Measurements from ENCODE around the gene RNF225.
"Not testable (repeated sequence)": the region's sequence is repeated elsewhere in the genome, so short reads cannot be mapped to it uniquely, and the experiment has no call there.

Gene RNF225

DNA sequence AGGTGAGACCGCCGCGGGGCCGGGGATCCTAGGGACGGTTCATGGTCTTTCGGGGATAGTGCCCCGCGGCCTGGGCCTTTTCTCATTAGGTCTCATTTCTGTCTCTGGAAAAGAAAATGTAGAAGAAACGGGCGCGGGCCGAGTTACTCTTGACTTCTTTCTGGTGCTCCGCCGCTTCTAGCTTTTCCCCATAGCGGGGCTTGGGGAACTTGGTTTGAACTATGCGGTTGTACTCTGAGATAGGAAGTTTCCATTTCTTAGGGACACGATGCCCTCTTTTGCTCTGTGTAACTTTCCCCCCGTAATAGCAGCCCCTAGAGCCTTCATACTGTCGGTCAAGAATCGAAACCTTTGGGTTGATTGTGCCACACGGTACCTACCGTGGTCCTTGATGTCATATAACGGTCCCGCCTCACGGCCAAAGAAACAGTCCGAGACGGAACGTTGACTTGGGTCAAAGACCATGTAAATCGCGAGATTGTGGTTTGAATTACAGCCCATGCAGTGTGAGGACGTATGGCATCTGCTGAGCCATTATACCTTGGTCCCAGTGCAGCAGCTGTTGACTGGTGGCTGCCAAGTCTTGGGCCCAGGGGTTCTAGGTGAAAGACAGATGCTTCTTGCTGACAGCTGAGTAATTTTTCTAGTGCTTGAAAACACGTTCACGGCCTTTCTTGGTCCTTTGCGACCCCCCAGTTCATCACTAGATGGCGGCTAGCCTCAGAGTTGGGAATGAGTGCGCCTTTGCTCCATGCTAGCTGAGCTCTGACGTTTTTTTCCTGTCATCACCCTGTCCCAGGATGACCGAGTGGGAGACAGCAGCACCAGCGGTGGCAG is 7.9 kb upstream of the RNF225 start:
- no peak for DNase-seq (ENCODE audit: low read depth in 2 of 2)

GRCh38 chr19:58388175-58388526 is 7.3 kb upstream of the RNF225 start:
- no peak for DNase-seq (ENCODE audit: low read depth in 2 of 2)

GRCh38 chr19:58392945-58393724 is 2.3 kb upstream of the RNF225 start:
- no peak for DNase-seq (ENCODE audit: low read depth in 2 of 2)

- DNase-seq (ENCODE audit: low read depth in 2 of 2): no peak
Measured at GRCh38 chr19:58393725-58394033, 1.8 kb upstream of the RNF225 start.

DNA sequence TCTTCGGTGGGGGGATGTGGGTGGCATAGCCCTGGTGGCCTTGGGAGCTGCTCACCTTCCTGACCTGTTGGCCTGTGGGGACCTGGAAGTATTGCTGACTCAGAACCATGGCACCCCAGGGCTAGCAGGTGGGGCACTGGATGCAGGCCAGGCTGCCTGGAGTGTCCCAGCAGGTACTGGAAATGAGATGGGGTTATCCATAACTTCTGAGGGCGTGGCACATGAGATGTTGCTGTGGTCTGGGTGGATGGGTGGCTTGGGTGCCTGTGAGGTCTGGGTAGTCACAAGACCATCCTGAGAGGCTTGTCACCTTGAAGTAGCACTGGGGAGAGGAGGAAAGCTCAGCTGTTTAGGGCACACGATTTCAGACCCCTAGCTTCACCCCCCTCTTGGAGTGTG is 636 bp upstream of the RNF225 start:
- no peak for DNase-seq (ENCODE audit: low read depth in 2 of 2)

- DNase-seq (ENCODE audit: low read depth in 2 of 2): no peak
Measured at GRCh38 chr19:58395979-58396627, 647 bp downstream of the RNF225 start.

DNA sequence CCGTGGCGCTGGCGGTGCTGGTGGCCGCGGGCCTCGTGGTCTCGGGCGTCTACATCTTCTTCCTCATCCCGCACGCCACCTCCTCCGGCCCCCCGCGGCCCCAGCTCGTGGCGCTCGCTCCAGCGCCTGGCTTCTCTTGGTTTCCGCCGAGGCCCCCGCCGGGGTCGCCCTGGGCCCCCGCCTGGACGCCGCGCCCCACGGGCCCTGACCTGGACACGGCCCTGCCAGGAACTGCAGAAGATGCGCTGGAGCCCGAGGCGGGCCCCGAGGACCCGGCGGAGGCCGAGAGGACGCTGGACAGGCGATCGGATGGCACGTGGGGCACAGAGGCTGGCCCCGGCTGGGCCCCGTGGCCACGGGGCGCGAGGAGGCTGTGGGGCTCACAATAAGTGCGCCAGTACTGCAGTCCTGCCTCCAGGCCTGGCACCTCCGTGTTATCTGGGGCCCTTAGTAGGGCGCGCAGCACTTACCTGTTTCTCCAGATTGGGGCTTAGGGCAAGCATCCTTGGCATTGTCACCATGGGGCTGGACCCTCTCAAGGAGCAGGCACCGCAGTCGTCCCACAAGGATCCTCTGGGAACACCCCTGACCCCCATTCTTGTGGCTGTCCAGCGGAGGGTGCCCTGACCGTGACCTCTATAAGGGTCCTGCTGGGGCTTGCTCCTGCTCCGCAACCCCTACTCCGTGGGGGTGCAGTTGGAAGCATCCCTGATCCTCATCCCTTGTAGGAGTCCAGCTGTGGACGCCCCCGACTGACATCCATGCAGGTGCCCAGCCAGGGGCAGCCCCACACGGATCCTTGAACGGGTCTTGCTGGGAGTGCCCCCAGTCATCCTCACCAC is 1.5 kb downstream of the RNF225 start:
- no peak for DNase-seq (ENCODE audit: low read depth in 2 of 2)

- DNase-seq (ENCODE audit: low read depth in 2 of 2): no peak
Measured at GRCh38 chr19:58397533-58398037, 2.1 kb downstream of the RNF225 start.

- no peak for DNase-seq (ENCODE audit: low read depth in 2 of 2)
Measured at GRCh38 chr19:58398087-58398486, 2.6 kb downstream of the RNF225 start.

GRCh38 chr19:58398545-58398944 is 3.1 kb downstream of the RNF225 start:
- DNase-seq (ENCODE audit: low read depth in 2 of 2): no peak

DNA sequence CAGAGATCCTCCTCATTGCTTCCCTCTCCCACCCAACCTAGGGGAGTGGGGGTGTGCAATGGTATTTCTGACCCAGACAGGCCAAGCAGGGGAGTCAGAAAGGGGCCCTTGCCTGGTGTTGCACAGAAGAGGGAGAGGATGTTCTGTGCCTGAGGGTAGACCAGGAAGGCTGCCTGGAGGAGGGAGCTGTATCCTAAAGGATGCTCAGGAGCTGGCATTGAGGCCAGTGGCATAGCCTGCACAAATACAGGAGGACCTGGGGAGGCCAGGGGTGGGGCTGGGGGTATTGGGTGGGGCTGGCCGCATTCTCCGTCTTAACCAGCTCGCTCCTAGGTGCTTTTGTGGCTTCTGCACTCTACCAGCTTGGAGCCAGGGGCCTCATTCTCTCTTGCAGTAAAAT is 4.4 kb downstream of the RNF225 start:
- no peak for DNase-seq (ENCODE audit: low read depth in 2 of 2)

DNA sequence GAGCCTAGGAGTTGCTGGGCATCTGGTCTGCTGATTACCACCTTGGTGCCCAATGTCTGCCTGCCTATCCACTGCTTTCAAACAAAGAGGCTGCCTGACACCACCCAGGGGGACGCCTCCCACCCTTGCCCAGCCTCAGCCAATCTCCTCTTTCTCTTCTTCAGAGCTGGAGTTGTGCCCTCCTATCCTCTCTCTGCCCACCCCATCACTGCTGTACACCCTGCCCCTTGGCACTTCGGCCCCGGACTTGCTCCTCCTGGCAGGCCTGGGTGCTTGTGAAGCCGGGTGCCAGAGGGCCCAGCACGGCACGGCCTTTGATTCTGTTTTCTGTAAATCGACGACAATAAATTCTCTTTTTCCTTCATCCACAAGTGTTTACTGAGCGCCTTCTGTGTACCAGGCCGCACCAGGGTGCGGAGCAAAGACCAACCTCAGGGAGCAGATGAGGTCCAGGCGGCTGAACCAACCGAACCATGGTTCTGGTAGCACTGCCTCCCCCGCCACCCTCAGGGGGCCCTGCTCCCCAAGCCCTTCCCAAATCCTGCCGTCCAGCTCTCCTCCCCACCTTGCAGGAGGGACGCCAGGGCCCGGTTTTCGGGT is 5.0 kb downstream of the RNF225 start:
- no peak for DNase-seq (ENCODE audit: low read depth in 2 of 2)

GRCh38 chr19:58400916-58401839 is 5.7 kb downstream of the RNF225 start:
- peak; percentile 98 to 99 for DNase-seq (ENCODE audit: low read depth in 2 of 2)

DNA sequence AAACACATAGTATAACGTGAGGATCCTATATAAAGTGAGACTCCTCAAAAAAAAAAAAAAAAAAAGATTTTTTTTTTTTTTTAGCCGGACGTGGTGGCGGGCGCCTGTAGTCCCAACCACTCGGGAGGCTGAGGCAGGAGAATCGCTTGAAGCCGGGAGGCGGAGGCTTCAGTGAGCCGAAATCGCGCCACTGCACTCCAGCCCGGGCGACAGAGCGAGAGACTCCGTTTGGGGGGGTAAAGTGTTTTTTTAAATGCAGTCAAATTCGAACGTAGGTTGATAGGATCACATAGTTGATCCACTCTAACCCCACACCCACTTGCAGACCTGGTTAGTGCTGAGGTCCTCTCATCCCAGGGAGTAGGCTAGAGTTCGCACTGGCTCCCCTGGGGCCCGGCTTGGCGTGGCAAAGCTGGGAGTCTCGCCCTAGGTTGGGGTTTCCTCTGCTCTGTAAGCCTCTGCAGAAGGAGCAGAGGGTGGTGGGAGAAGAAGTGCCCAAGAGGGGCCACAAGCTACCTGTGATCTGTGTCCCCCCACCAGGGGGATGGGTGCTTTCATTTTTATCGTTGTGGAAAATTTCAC is 6.5 kb downstream of the RNF225 start:
- no peak for DNase-seq (ENCODE audit: low read depth in 2 of 2)

DNA sequence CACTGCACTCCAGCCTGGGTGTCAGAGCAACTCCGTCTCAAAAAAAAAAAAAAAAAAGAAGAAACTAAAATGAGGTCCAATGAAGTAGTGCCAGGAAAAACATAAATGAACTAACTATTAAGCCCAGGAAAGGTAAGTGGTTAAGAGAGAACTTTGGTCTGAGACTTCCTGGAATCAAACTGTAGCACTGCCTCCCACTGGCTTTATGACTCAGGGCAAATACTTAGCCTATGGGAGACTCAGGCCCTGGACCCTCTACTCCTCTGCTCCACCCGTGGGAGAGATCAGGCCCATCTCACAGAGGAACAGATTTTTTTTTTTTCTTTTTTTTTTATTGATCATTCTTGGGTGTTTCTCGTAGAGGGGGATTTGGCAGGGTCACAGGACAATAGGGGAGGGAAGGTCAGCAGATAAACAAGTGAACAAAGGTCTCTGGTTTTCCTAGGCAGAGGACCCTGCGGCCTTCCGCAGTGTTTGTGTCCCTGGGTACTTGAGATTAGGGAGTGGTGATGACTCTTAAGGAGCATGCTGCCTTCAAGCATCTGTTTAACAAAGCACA is 8.5 kb downstream of the RNF225 start:
- DNase-seq (ENCODE audit: low read depth in 2 of 2): not testable (repeated sequence)

DNA sequence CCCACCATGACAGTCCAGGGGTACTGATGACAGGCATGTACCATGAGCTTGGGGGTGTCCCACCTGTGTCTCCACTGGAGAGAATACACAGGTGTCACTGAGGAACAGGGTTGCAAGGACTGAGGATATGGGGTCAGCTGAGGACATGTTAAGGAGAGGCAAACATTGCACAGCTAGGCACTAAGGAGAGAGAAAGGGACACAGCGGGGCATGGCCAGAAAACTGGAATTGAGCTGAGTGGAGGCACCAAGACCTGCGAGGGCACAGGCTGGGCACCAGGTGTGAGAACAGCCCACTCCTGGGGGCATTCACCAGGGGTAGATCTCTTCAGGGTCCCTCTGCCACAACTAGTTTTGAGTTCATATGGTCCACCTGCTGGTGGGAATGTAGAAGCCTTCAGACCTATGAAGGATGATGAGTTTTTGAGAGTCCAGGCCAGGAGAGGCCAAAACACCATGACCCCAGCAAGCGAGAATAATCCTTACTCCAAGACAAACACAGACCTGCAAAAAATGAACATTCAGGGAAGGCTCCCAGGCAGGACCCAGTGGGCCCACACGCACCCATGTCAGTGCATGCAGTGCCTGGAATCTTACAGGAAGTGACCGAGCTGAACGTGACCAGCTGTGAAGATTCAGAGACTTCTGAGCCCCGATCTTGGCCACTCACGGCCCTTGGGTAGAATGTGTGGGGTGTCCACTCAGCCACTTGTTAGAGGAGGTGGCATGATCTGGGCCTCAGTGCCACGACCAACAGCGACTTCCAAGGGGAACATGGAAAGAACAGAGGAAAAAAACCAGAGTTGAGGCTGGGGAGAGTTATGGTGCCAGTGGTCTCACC is 11.6 kb downstream of the RNF225 start:
- DNase-seq (ENCODE audit: low read depth in 2 of 2): no peak

GRCh38 chr19:58407658-58408151 is 12.2 kb downstream of the RNF225 start:
- no peak for DNase-seq (ENCODE audit: low read depth in 2 of 2)
